Left forelimb (tissue), 1 donor: ENCODE measurements around the gene RAP1GAP2.
"Not testable (repeated sequence)": the region's sequence is repeated elsewhere in the genome, so short reads cannot be mapped to it uniquely, and the experiment has no call there.

Experiments
- DNase-seq: peaks from one replicate; pipeline ENCODE4 v3.0.0-alpha.2; 2018; ENCODE audit warnings: low spot score

The RAP1GAP2 gene

DNA sequence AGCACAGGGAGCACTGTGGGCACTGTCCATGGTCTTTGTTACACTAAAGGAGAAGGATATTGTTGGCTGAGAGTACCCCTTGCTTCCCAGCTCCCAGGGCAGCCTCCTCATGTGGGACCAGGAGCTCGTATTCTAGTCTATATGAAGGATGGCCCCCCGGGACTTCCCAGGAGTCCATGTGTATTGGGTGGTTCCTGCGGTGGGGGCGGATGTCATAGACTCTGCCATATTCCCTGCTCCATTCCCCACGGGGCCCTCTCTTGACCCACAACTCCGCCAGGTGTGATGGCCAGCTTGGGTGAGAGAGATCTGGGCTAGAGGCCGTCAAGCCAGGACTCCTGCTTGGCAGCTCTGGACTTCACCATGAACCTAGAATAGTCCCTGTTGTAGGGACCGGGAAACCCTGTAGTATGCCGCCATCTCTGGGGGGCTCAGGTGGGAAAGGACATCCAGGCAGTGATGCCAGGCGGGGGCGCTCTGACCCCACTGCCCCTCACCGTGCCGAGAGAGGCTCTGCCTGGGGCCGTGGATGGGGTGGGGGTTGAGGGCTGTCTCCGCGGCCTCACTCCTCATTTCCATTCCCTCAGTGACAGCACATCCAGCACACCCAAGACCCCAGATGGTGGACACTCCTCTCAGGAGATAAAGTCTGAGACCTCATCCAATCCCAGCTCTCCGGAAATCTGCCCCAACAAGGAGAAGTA is 229.3 kb downstream of the RAP1GAP2 start:
- DNase-seq: no peak

DNA sequence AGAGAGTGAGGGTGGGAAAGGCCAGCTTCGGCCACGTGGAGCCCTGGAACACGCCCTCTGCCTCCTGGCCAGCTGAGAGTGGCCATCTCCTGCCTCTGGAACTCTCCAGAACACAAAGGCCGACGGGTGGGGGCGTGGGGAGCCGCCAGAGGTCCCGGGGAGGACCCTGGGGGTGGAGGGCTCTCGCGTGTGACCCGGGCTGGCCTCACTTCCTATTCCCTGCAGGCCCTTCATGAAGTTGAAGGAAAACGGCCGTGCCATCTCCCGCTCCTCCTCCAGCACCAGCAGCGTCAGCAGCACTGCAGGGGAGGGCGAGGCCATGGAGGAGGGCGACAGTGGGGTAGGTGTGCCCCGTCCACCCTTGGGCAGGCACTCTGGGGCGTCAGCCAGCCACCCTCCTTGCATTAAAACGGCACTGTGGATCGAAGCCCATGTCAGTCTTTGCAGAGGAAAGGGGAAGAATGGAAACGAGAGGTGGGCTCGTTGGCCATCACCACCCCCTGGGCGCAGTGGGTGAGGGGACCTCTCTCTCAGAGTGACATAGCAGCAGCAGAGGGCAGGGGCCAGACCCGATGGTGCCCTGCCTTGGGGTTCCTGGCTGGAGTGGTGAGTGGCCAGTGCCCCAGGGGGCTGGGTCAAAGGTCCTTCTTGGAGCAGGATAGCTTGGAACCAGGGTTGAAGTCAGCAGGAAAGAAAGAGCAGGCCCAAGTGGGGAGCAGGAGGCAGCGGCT is 230.1 kb downstream of the RAP1GAP2 start:
- DNase-seq: no peak

DNA sequence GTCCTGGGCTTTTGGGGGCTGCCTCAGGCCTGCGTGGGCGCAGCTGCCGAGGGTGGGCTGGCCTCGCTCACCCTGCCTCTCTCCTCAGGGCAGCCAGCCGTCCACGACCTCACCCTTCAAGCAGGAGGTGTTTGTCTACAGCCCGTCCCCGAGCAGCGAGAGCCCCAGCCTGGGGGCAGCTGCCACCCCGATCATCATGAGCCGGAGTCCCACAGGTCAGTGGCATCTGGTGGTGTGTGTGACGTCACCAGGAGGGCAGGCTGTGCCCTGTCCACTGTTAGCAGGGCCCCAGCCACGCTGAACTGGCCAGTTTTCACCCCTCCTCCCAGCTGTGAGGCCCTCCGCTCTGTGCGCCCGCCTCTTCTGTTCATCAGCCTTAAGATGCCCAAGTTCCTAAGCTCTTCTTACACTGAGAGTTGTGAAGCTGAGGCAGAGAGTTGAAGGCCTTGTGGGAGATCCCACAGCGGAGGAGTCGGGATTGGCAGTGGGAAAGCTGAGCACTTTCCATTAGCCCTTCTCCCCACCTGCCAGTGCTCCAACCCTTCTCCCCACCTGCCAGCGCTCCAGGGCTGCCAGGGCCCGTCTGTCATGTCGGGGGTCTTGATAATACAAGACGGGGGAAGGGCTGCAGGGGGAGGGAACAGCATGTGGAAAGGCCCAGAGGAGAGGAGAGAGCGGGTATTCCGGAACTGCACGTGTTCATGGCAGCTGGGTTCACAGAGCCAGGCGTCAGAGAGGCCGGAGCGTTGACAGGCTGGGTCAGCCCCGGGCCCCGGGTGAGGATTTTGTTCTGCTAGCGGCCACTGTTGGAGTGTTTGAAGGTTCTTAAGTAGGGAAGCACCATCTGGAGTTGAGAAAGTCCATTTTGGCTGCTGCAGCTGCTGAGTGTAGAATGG is 230.9 kb downstream of the RAP1GAP2 start:
- DNase-seq: no peak

DNA sequence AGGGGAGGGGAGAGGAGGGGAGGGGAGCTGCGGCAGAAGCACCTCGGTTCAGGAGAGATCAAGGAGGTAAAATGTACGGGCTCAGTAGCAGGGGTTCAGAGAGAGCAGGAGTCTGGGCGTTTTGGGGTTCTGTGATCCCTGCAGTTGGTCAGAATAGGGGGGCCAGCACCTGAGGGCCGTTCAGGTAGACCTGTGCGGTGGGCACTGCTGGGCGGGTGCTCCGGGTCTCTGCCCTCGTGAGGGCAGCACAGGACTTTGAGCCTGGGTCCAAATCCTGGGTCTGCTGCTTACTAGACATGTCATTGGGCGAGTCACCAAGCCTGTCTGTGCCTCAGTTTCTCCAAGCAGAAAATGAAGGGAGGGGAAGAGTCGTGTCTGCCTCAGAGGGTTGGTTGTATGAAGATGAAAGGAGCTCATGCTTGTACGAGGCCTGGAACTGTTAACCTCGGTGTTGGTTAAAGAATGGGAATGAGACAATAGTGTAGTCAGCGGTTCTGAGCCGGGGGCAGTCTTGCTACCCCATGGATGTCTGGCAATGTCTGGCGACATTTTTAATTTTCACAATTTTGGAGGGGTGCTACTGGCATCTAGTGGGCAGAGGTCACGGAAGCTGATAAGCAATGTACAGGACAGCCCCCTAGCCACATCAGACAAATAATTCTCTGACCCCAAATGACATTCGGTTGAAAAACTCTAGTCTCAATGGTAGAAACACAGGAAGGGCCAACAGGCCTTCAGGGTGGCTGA is 231.7 kb downstream of the RAP1GAP2 start:
- no peak for DNase-seq

DNA sequence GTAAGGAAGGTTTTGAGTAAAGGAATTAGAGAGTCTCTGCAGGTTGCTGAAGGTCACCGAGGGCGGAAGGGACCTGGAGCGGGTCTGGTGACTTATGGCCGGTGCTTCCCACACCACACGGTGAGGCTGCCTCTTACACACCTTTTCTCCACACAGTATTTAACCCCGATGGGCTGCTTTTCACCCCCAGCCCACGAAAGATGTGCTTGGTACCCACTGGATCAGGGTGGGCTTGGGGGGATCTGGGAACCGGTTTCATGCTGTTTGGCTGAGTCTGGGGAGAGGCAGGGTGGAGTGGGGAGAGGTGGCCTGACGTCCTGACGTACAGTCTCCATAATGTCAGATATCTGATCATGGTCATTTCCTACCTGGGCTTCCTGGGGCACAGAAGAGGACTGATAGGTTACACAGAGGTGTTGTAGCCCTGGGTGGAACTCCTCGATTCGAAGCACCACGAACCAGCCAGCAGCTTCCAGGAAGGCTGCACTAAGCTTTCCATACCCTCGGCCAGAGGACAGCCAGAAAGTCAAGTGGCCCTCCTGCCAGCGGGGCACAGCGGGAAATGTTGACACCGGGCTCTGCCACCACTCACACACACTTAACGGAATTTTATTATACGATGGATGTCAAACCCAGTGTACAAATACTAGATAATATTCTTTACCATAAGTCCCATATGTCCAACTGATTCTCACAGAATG is 233.1 kb downstream of the RAP1GAP2 start:
- DNase-seq: no peak

DNA sequence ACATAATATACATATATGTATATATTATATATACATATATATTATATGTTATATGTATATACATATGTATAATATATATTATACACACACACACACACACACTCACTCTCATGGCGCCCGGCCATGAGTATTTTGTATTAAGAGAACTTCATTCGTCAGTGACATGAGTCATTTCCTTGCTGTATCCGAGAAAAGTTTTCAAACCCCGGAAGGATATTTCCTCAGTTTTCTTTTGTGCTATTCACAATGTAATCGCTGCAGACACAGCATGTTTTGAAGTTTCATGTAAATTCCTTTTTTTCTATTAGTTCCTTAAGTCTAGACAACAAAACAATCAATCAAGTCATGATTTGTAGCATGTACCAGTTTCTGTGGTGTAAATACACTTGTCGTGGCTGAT is 233.9 kb downstream of the RAP1GAP2 start:
- no peak for DNase-seq

DNA sequence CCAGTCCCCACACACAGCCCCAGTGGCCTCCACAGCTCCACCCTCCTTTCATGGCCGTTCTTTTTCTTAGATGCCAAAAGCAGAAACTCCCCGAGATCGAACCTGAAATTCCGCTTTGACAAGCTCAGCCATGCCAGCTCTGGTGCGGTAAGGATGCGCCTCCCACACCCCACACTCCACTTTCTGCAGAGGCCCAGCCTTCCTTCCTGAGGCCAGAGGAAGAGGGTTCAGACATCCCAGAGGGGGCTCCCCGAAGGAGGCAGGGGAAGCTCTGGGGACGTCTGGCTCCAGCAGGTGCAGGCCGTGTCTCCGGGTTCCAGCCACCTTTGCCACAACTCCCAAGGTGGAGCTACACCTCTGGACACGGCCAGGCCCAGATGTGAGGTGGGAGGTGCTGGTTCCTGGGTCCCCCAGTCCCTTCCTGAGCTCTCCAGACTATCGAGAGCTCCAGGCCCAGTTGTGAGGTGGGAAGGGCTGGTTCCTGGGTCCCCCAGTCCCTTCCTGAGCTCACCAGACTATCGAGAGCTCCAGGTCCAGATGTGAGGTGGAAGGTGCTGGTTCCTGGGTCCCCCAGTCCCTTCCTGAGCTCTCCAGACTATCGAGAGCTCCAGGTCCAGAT is 234.7 kb downstream of the RAP1GAP2 start:
- not testable (repeated sequence) for DNase-seq

DNA sequence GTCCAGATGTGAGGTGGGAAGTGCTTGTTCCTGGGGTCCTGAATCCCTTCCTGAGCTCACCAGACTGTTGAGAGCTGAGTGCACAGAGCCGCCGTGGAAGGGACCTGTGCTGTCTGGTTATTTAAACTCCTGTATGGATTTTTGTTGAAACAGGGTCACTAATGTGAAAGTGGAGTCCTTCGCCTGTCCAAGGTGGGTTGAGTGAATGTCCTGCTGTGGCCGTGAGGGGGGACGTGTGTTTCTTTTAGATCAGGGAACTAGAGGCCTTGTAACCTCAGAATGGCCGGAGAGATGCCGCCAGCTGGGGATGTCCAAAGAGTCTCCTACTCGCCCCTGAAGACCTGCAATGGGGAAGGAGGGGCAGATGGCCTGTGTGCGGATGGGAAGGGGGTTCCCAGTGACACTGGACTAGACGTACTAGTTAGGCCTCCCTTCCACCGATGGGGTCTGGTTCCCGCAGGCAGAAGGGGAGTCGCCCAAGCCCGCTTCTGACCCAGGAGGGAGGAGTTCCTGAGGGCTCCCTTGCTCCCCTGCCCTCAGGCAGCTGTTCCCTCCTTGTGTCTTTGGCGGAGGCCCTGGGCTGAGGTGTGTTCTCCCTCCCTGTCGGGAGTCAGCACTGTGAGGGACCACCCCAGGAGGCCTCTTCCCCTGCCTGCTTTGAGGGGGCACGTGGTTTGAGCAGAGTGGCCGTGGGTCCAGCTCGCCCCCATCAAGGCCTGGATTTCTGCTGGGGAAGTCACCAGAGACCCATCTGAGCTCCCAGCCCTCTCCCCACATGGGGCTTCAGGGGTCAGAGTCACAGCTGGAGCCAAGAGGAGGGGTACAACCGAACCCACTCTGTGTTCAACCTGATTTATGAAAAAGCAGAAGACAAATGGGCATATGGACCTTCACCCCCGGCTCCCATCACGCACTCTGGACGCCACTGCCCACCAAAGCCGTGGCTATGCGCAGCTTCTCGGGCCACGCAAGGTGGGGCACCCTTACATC is 236.3 kb downstream of the RAP1GAP2 start:
- no peak for DNase-seq

DNA sequence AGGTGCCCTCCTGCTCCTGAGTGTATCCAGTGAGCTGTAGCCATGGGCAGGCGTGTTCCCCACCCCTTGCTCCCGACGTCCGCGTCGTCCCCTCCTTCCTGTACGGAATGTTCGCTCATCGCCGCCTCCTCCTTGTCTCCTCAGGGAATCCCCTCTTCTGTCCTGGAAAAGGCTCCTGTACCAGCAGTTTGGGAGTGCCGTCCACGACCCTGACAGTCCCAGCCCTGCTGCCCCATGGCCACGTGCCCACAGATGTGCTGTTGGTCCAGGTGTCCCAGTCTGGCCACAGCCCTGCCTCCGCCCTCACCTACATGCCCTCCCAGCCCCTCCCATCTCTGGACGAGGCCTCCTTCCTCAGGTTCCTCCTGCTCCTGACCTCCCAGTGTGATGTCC is 237.0 kb downstream of the RAP1GAP2 start:
- DNase-seq: no peak

DNA sequence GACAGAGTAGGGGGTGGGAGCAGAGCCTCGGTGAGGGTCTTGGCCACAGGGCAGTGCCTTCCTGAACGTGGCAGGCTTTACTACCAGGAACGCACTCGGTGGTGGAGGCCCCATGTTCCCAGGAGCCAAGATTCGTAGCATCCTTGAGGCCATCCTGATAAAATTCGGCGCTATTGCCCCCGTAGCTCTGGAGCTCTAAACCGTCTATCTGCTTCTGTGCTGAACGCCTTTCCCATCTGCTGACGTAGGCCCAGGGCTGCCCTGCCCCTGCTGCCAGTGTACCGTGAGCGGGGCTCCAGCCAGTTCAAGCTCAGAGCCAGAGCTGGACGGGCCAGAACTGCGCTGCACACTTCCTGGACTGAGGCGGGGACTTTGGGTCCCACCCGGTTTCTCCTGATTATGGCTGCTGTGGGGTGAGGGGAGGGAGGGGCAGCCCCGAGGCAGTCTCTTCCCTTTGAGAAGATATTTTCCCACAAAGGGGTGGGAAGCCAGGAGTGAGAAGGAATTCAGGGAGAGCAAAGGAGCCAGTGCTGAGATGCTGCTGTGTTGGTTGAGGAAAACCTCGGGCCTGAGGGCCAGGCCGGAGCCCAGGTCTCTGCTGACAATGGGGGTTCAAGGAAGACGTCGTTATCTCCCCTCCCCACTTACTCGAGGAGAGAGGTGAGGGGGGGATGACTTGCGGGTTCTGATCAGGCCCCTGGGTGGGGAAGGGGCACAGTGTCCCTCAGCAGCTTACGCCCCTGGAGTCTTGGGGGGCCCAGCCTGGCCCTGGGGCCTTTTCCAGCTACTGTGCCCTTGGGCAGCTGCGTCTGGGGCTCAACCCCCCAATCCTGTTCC is 237.7 kb downstream of the RAP1GAP2 start:
- no peak for DNase-seq

DNA sequence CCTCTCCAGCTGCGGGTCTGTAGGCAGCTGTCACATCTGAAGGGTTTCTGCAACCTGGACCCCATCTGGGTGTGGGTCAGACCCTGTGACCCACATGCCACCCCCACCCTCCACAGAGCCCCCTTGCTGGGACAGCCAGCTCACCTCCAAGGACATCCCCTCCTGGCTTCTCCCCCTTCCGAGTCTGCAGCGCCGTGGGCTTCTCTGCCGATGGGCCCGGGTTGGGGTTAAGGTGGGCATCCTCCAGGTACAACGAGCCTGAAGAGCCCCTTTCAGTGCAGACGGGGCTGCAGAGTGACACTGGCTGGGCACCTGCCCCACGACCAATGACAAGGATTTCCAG is 238.3 kb downstream of the RAP1GAP2 start:
- DNase-seq: no peak

DNA sequence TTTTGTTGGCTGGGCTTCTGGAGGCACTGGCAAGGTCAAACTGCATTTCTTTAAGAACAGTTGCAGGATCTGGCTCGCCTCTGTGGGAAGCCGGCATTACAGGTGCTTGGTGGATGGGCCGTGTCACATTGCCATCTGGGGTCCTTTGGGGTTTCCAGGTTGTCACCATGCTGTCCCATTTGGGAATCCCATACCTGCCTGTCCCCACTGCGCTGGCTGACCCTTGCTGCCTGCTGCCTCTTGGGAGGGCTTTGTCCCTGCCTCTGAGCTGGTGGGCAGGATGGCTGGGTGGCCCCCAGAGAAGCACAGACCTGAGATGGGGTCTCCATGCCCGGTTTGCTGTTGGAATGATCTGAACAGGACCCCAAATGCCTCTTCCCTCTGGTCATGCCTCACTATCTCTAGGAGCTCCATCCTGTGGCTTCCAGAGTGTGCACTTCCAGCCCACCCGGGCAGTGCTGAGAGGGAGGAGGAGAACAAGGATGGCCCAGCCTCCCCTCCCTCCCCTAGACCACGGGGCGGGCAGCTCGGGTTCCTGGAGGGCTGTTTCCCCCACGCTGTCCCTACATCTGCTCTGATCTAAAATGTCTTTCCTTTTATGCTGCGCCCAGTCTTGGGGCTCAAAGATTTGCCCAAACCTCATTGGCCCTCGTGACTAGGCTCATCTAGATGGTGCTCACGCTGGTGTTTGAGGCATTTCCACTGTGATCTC is 239.2 kb downstream of the RAP1GAP2 start:
- peak; percentile 33 for DNase-seq

DNA sequence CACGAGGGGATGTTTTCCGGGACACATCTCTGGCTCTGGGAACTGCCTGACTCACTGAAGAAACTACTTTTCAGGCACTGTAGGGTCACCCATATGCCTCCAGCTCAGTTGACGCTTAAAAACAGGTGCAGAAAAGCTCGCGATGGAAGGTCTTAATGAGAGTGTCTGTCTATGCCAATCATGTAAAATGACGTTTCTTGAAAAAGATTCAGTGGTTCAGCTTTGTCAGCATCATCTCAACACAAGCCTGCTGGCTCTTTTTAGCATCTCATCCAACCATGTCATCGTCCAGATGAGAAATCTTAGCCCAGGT is 239.7 kb downstream of the RAP1GAP2 start:
- no peak for DNase-seq

DNA sequence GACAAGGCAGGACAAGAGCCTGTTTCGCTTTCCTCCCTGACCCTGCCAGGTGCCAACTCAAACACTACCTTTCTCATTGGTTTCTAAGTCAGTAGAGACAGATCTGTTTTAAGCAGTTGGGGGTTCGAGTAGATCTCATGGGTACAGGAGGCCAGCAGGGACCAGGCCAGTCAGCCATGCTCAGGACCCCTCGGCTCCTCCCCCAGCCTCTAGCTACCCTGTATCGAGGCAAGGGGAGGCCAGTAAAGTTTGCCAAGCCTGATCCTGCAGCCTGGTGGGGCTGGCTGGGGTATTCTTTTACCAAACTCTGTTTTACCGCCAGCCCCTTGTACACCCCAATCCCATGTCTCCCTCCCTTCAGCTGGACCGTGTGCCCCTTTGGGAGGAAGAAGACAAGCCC is 240.6 kb downstream of the RAP1GAP2 start:
- no peak for DNase-seq

DNA sequence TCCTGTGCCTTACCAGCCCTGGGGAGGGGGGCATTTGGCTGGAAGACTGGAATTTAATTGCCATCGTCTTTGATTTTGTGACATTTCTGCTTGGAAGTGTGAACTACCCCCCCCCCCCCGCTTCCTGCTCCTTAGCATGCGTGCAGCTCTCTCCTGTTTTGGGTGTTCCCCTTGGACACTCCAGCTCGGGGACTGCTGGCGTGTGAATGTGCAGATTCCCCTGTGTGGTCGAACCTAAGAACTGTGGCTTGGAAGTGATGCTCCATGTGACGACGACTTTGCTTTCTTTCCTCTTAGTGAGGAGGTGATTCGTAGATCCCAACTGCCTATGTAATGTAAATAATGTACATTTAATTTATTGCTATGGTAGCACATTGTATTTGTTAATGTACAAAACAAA is 241.0 kb downstream of the RAP1GAP2 start:
- DNase-seq: no peak

DNA sequence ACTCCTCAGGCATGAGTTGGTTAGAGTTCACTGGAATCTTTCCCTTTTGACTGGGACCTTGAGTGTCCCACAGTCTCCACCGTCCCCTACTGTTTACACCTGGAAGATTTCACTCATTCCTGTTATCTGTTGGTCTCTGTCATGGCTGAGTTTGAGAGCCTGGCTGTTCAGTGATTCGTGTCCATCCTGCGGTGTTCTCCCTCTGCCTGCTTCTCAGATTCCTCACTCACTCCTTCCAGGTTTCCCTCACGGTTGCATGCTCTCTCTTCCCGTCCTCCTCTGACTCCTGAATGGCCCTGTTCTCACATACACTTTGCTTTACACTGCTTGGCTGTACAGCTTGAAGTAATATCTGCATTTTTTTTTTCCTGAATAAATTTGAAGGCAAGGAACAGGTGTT is 242.7 kb downstream of the RAP1GAP2 start:
- no peak for DNase-seq

DNA sequence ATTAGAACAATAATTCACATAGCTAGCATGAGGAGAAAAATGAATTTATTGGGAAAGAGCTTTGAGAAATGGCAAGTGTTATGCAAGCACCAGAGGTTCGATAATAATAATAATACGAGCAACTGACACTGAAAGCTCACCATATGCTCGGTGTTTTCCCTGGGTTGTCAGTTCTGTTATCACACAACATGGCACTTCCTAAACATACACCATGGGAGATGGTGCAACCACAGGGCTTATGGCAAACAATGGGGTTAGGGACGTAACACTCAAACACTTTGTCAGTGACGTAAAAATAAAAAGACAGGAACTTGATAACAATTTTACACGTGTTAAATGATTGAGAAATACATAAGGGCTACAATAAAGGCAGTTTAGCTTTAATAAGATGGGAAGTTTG is 243.5 kb downstream of the RAP1GAP2 start:
- no peak for DNase-seq

DNA sequence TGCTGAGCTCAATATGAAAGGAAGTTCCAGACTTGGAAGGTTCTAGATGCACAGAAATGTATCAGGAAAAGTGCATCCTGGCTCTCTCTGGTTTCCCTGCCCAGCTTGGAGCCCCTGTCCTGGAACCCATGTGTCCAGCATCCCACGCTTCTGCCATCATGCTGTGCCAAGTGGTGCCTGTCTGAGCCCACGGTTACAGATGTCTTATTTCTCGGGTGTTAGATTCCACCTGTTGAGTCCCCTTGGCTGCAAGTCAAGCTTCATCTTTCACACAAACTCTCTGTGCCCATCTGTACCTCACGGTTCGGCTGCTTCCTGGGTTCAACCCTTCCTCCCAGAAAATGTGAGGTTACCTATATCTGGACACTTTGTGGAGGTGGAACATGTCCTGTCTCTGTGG is 244.6 kb downstream of the RAP1GAP2 start:
- DNase-seq: no peak
